ENCODE results near the gene NRARP.

DNA sequence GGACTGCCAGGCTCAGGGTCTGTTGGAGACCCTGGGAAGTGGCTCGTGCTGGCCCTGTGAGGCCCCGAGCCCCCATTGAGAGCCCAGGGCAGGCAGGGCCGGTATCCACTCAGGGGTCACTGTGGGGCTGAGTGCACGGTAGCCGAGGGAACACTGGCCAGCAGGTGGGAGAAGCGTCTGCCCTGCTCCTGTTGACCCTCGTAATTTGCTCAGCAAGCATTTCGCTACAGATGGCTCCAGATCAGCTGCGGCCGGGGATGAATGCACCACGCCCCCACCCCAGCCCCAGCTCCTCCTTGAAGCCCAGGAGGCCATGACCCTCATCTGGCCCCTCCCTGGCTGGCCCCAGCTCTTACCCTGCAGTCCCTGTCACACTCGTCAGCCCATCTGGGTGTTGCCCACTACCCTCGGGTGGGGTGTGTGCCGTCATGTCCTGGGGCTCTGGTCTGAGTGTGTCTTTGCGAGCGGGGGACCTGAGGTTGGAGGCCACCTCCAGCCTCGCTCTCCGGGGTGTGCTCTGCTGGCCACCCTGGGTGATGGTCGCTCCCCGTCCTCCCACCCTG, 6.1 kb upstream of the NRARP start:
- no peak for TF ChIP-seq POLR2A (IDR thresholded peaks at IDR 0.05; ENCODE audit: borderline replicate concordance, extremely low read depth, insufficient read depth, insufficient read length)
- TF ChIP-seq, protein P1, sequence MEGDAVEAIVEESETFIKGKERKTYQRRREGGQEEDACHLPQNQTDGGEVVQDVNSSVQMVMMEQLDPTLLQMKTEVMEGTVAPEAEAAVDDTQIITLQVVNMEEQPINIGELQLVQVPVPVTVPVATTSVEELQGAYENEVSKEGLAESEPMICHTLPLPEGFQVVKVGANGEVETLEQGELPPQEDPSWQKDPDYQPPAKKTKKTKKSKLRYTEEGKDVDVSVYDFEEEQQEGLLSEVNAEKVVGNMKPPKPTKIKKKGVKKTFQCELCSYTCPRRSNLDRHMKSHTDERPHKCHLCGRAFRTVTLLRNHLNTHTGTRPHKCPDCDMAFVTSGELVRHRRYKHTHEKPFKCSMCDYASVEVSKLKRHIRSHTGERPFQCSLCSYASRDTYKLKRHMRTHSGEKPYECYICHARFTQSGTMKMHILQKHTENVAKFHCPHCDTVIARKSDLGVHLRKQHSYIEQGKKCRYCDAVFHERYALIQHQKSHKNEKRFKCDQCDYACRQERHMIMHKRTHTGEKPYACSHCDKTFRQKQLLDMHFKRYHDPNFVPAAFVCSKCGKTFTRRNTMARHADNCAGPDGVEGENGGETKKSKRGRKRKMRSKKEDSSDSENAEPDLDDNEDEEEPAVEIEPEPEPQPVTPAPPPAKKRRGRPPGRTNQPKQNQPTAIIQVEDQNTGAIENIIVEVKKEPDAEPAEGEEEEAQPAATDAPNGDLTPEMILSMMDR (IDR thresholded peaks at IDR 0.05 in 2 of 3, conservative IDR thresholded peaks at IDR 0.05 in 1 of 3; ENCODE audit: borderline replicate concordance in 1 of 3, insufficient read depth in 1 of 3, low read depth in 2 of 3, low read length in 2 of 3), result no peak
- no peak for TF ChIP-seq ZNF274 (IDR thresholded peaks at IDR 0.05; ENCODE audit: low read depth, low read length)
- no peak for TF ChIP-seq SRF (IDR thresholded peaks at IDR 0.05; ENCODE audit: low read depth)
- no peak for TF ChIP-seq SIN3A (IDR thresholded peaks at IDR 0.05; ENCODE audit: low read depth)
- no peak for TF ChIP-seq EZH2 (IDR thresholded peaks at IDR 0.05)
- no peak for TF ChIP-seq RAD21 (IDR thresholded peaks at IDR 0.05; ENCODE audit: low read depth)
- TF ChIP-seq SP1 (IDR thresholded peaks at IDR 0.05; ENCODE audit: low read depth), result no peak
- TF ChIP-seq, protein P2, sequence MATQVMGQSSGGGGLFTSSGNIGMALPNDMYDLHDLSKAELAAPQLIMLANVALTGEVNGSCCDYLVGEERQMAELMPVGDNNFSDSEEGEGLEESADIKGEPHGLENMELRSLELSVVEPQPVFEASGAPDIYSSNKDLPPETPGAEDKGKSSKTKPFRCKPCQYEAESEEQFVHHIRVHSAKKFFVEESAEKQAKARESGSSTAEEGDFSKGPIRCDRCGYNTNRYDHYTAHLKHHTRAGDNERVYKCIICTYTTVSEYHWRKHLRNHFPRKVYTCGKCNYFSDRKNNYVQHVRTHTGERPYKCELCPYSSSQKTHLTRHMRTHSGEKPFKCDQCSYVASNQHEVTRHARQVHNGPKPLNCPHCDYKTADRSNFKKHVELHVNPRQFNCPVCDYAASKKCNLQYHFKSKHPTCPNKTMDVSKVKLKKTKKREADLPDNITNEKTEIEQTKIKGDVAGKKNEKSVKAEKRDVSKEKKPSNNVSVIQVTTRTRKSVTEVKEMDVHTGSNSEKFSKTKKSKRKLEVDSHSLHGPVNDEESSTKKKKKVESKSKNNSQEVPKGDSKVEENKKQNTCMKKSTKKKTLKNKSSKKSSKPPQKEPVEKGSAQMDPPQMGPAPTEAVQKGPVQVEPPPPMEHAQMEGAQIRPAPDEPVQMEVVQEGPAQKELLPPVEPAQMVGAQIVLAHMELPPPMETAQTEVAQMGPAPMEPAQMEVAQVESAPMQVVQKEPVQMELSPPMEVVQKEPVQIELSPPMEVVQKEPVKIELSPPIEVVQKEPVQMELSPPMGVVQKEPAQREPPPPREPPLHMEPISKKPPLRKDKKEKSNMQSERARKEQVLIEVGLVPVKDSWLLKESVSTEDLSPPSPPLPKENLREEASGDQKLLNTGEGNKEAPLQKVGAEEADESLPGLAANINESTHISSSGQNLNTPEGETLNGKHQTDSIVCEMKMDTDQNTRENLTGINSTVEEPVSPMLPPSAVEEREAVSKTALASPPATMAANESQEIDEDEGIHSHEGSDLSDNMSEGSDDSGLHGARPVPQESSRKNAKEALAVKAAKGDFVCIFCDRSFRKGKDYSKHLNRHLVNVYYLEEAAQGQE (IDR thresholded peaks at IDR 0.05; ENCODE audit: low read depth), result no peak
- TF ChIP-seq POLR2AphosphoS5 (IDR thresholded peaks at IDR 0.05; ENCODE audit: low read depth, low read length), result no peak
